ENCODE measurements around the gene ZNF423.

The ZNF423 gene

GRCh38 chr16:49471038-49471727, 384.7 kb downstream of the ZNF423 start:
- no peak for TF ChIP-seq CTCF (IDR thresholded peaks at IDR 0.05; ENCODE audit: insufficient read depth, low read depth, low read length, missing control alignments)
- no peak for DNase-seq (ENCODE audit: low read depth)
- H3K4me3 ChIP-seq (ENCODE audit: low read length): no peak overlapping the region

- TF ChIP-seq CTCF (IDR thresholded peaks at IDR 0.05; ENCODE audit: insufficient read depth, low read depth, low read length, missing control alignments): no peak
- no peak overlapping the region for H3K4me3 ChIP-seq (ENCODE audit: low read length)
- no peak for DNase-seq (ENCODE audit: low read depth)
Measured at GRCh38 chr16:49470513-49470991, 385.4 kb downstream of the ZNF423 start.

GRCh38 chr16:49469930-49470451, 385.9 kb downstream of the ZNF423 start:
- H3K4me3 ChIP-seq (ENCODE audit: low read length): no peak overlapping the region
- no peak for DNase-seq (ENCODE audit: low read depth)
- no peak for TF ChIP-seq CTCF (IDR thresholded peaks at IDR 0.05; ENCODE audit: insufficient read depth, low read depth, low read length, missing control alignments)

GRCh38 chr16:49469311-49469670, 386.6 kb downstream of the ZNF423 start:
- TF ChIP-seq CTCF (IDR thresholded peaks at IDR 0.05; ENCODE audit: insufficient read depth, low read depth, low read length, missing control alignments): no peak
- H3K4me3 ChIP-seq (ENCODE audit: low read length): no peak overlapping the region
- no peak for DNase-seq (ENCODE audit: low read depth)

GRCh38 chr16:49468611-49469310, 387.2 kb downstream of the ZNF423 start:
- DNase-seq (ENCODE audit: low read depth): no peak
- no peak for TF ChIP-seq CTCF (IDR thresholded peaks at IDR 0.05; ENCODE audit: insufficient read depth, low read depth, low read length, missing control alignments)

GRCh38 chr16:49467540-49468372, 388.2 kb downstream of the ZNF423 start:
- H3K4me3 ChIP-seq (ENCODE audit: low read length): no peak overlapping the region
- DNase-seq (ENCODE audit: low read depth): no peak
- TF ChIP-seq CTCF (IDR thresholded peaks at IDR 0.05; ENCODE audit: insufficient read depth, low read depth, low read length, missing control alignments): no peak

More at GRCh38 chr16:49468611-49469310, 387.2 kb downstream of the ZNF423 start:
- H3K4me3 ChIP-seq (ENCODE audit: low read length): no peak overlapping the region
